Body of pancreas (tissue), 4 donors: ENCODE data around the gene PUS3.

Experiments used
- POLR2A ChIP-seq, 3 donors: fragments of 450-650 bp; IDR thresholded peaks; one replicate each; pipeline ENCODE4 v1.6.1; 2016; ENCODE audit warnings: antibody characterized with exemption in 3 of 3, mild to moderate bottlenecking in 2 of 3
- TF ChIP-seq, protein P1 (sequence below), 7 experiments: fragments of 450-650 bp in 4 of 7; fragments of 200-600 bp in 3 of 7; sonication (generic) in 3 of 7; IDR thresholded peaks; one replicate each; pipeline ENCODE4 v1.5.1; 2016 to 2019; ENCODE audit warnings: antibody characterized with exemption in 7 of 7

DNA sequence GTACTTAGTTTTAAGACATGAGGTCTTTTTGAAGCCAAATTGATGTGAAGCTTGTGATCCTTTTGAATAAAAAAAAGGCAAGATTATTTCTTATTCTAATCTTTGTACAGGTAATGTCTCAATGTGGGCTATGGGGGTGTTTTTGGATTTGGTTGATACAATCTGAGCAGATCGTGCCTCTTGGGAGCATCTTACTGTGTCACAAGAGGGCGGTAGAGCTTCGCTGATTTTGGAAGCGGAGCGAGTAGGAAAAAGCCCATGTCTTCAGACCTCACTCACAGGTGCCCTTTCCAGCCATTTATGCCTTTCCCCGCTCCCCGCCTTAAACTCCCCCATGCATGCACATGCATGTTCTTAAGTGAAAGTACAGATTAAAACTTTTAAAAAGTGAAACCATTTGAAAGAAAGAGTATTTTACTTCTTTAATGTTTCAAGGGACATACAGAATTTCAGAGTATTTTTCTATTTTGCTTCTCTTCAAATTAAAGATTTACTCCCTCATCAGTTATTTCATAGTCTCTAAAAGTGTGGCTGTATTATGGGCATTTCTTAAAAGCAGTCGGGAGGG is 20.1 kb upstream of the PUS3 start:
- TF ChIP-seq, protein P1, sequence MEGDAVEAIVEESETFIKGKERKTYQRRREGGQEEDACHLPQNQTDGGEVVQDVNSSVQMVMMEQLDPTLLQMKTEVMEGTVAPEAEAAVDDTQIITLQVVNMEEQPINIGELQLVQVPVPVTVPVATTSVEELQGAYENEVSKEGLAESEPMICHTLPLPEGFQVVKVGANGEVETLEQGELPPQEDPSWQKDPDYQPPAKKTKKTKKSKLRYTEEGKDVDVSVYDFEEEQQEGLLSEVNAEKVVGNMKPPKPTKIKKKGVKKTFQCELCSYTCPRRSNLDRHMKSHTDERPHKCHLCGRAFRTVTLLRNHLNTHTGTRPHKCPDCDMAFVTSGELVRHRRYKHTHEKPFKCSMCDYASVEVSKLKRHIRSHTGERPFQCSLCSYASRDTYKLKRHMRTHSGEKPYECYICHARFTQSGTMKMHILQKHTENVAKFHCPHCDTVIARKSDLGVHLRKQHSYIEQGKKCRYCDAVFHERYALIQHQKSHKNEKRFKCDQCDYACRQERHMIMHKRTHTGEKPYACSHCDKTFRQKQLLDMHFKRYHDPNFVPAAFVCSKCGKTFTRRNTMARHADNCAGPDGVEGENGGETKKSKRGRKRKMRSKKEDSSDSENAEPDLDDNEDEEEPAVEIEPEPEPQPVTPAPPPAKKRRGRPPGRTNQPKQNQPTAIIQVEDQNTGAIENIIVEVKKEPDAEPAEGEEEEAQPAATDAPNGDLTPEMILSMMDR (IDR thresholded peaks at IDR 0.05) = peak; percentile 54 to 81 (median 72)
- TF ChIP-seq POLR2A (IDR thresholded peaks at IDR 0.05) = no peak
